ENCODE measurements around the gene SLC34A3. TPM values are rescaled to one million over a fixed set of nuclear protein-coding genes. Genes with fewer than 3 reads are reported as not detected.

The SLC34A3 gene
- total RNA-seq, 6 donors from 2014 or later = 0.10 to 0.17 TPM; not detected in 4

DNA sequence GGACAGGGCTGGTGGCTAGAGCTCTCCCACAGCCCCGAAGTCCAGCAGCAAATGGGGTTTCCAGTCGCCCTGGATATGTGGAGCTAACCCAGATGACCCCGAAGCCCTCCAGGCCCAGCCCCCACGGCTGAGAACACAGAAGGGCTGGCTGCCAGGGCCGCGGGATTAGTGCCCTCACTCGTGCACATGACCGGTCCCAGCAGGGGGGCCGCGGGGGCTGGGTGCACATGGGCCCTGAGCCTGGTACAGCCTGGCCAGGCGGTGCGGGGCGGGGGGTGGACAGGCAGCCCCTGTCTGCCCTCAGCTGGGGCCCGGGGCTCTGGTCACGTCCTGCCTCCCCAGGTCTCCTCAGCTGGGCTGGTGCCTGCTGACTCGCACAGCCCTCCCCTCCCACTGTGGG lies 36.3 kb upstream of the SLC34A3 start:
- no peak for TF ChIP-seq POLR2AphosphoS5 (IDR thresholded peaks at IDR 0.05)
- peak overlapping the region in 1 of 4 donors; percentile 18 for H3K27ac ChIP-seq
- no peak overlapping the region for H3K4me3 ChIP-seq
- no peaks in the 10 kb centered on the region for H3K27me3 ChIP-seq
- DNase-seq = peak in 1 of 2 donors; percentile 82
- WGBS, 2 donors = 74% methylated on average over 13 of the region's 16 CpGs; no CpG with 5 or more reads in 1 of the 2 donors
- H3K36me3 ChIP-seq = peaks cover 7 to 30% (median 17%) of the 10 kb centered on the region in 4 donors
- no peaks in the 10 kb centered on the region for H3K9me3 ChIP-seq
- H3K4me1 ChIP-seq = peaks cover 21 to 67% (median 55%) of the 10 kb centered on the region in 4 donors
- no peak for ATAC-seq (ENCODE audit: low FRiP score in 2 of 2)

DNA sequence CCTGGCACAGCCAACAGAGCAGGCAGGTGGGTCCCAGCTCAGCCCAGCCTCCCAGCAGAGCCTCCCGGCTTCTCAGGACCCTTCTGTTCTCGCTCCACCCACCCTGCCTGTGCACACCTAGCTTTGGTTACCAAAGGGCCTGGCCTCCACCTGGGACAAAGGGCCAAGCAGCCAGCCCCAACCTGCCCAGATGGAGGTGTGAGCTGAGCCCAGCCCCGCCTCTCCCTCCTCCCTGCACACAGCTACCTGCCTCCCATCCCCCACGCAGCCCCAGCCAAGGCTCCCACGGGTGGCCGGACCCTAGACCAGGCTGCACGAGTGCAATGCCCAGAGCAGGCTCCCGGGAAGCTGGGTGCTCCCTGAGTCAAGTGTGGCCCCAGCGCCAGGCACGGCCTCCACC lies 35.8 kb upstream of the SLC34A3 start:
- ATAC-seq (ENCODE audit: low FRiP score in 2 of 2) = no peak
- H3K27me3 ChIP-seq = no peaks in the 10 kb centered on the region
- TF ChIP-seq, protein P1, sequence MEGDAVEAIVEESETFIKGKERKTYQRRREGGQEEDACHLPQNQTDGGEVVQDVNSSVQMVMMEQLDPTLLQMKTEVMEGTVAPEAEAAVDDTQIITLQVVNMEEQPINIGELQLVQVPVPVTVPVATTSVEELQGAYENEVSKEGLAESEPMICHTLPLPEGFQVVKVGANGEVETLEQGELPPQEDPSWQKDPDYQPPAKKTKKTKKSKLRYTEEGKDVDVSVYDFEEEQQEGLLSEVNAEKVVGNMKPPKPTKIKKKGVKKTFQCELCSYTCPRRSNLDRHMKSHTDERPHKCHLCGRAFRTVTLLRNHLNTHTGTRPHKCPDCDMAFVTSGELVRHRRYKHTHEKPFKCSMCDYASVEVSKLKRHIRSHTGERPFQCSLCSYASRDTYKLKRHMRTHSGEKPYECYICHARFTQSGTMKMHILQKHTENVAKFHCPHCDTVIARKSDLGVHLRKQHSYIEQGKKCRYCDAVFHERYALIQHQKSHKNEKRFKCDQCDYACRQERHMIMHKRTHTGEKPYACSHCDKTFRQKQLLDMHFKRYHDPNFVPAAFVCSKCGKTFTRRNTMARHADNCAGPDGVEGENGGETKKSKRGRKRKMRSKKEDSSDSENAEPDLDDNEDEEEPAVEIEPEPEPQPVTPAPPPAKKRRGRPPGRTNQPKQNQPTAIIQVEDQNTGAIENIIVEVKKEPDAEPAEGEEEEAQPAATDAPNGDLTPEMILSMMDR (IDR thresholded peaks at IDR 0.05) = no peak
- TF ChIP-seq POLR2A (IDR thresholded peaks at IDR 0.05) (no peak), EP300 (IDR thresholded peaks at IDR 0.05) (no peak), POLR2AphosphoS5 (IDR thresholded peaks at IDR 0.05) (no peak)
- WGBS, 2 donors = 66 to 81% methylated on average over 8 to 10 of the region's 10 CpGs
- no peak for DNase-seq
- H3K4me1 ChIP-seq = peaks cover 20 to 67% (median 55%) of the 10 kb centered on the region in 4 donors
- H3K36me3 ChIP-seq = peaks cover 6 to 28% (median 14%) of the 10 kb centered on the region in 4 donors
- H3K4me3 ChIP-seq = no peak overlapping the region
- no peaks in the 10 kb centered on the region for H3K9me3 ChIP-seq
- peak overlapping the region in 1 of 4 donors; percentile 18 for H3K27ac ChIP-seq

DNA sequence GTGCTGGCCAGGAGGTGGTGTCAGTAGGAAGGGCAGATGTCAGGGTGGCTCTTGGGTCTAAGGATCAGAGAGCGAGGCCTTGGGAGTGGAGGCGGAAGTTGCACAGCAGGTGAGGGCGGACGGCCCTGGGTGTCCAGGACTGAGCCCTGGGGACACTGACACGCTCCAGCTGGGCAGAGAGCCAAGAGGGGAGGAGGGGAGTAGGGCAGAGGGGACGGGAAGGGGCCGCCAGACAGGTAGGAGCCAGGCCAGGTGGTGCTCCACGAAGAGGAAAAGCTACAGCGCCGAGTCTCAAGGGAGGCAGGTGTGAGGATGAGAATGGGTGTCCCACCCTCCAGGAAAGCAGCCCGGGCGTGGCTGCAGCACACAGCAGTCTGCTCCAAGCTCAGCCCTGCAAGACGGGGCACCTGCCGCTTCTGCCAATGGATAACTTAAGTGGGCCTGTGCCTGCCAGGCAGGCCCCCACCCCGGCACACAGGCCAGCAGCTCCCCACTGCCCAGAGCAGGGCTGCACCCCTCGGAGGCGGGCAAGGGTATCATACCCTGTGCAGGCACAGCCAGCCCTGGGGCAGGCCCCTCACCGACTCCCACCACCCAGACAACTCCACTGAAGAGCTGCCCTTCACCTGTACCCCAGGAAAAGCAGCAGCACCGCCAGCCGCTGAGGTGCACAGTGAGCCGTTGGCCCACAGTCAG lies 35.0 kb upstream of the SLC34A3 start:
- Histone ChIP-seq H3K4me3 (no peak overlapping the region), H3K27me3 (no peaks in the 10 kb centered on the region), H3K9me3 (no peaks in the 10 kb centered on the region), H3K4me1 (peaks cover 13 to 60% (median 48%) of the 10 kb centered on the region in 4 donors), H3K36me3 (peaks cover 3 to 20% (median 7%) of the 10 kb centered on the region in 4 donors), H3K27ac (peak overlapping the region in 1 of 4 donors; percentile 48)
- DNase-seq = peak in 1 of 2 donors; percentile 69
- ATAC-seq (ENCODE audit: low FRiP score in 2 of 2) = no peak
- no peak for TF ChIP-seq EP300 (IDR thresholded peaks at IDR 0.05)
- TF ChIP-seq POLR2AphosphoS5 (IDR thresholded peaks at IDR 0.05) = no peak
- no peak for TF ChIP-seq POLR2A (IDR thresholded peaks at IDR 0.05)
- 86 to 88% methylated on average over 12 to 17 of the region's 21 CpGs for WGBS, 2 donors

DNA sequence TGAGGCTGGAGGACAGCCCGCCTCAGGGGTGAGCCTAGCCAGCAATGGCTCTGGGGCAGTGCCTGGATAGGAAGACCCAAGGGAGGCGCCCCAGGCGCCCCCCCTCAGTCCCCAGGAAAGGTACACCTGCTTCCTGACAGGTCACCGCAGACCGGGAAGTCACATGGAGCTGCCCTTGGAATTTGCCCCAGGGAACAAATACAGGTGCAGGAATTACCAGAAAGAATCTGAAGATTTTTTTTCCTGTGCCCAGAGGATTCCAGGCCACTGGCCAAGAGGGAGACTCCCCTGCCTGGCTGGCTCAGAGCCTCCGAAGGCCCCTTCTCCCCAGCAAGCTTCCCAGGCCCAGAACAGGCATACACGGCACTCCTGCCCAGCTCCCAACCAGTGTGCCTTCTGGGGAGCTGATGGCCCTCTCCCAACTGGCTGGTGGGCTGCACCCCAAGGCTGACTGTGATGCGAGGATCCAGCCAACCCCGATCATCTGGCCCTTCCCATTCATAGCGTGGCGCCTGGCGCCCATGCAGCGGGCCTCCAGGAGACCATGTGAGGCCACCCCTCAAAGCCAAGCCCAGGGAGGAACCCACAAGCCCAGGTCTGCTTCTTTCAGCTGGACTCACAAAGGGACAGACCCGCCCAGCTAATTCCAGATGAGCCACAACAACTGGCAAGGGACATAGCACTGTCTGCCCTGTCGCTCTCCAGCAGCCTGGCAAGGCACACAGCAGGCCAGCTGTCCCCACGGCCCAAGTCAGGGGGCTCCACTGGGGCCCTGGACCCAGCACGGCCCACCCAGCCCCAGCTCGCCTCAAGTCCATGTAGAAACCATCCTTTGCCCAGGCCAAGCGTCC lies 32.4 kb upstream of the SLC34A3 start:
- DNase-seq (peak; percentile 79 to 83), ATAC-seq (ENCODE audit: low FRiP score in 2 of 2) (peak in 1 of 2 donors; percentile 54)
- WGBS, 2 donors = 73 to 74% methylated on average over 3 to 18 of the region's 19 CpGs

DNA sequence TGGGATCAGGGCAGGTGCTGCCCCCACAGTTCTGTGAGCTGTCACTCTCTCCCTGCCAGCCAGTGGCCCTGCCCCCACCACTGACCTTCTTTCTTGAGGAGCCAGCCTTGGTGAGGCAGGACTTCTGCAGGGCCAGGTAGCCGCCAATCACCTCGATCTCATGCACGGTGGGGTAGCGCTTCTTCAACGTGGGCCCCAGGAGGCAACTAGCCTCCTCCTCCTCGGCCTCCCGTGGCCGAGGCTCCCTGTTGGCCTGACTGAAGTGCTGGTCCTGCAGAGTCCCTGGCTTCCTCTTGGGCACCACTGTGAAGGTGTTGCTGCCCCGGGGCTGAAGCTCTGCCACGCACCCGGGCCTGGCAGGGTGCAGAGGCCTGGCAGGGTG lies 31.8 kb upstream of the SLC34A3 start:
- Histone ChIP-seq H3K4me1 (peaks cover 24 to 88% (median 66%) of the 10 kb centered on the region in 4 donors), H3K36me3 (peaks cover 0 to 1% (median 0%) of the 10 kb centered on the region in 4 donors), H3K9me3 (no peaks in the 10 kb centered on the region), H3K4me3 (peak overlapping the region in 3 of 4 donors; percentile 75 to 94 (median 76)), H3K27me3 (no peaks in the 10 kb centered on the region), H3K27ac (peak overlapping the region; percentile 58 to 86 (median 79))
- DNase-seq = peak in 1 of 2 donors; percentile 61
- no peak for ATAC-seq (ENCODE audit: low FRiP score in 2 of 2)
- no peak for TF ChIP-seq POLR2AphosphoS5 (IDR thresholded peaks at IDR 0.05)
- TF ChIP-seq POLR2A (IDR thresholded peaks at IDR 0.05) = no peak
- TF ChIP-seq, protein P1 (IDR thresholded peaks at IDR 0.05) = no peak
- TF ChIP-seq EP300 (IDR thresholded peaks at IDR 0.05) = no peak
- WGBS, 2 donors = 80 to 82% methylated on average over 8 to 11 of the region's 11 CpGs

More for the DNA sequence above, 32.4 kb upstream of the SLC34A3 start:
- peak in 1 of 4 donors; percentile 60 for TF ChIP-seq EP300 (IDR thresholded peaks at IDR 0.05)
- TF ChIP-seq, protein P1 (IDR thresholded peaks at IDR 0.05) = no peak
- peak in 1 of 4 donors; percentile 15 for TF ChIP-seq POLR2A (IDR thresholded peaks at IDR 0.05)
- TF ChIP-seq POLR2AphosphoS5 (IDR thresholded peaks at IDR 0.05) = peak; percentile 25 to 39
- peaks cover 21 to 82% (median 60%) of the 10 kb centered on the region in 4 donors for H3K4me1 ChIP-seq
- no peaks in the 10 kb centered on the region for H3K9me3 ChIP-seq
- H3K36me3 ChIP-seq = no peaks in the 10 kb centered on the region
- no peaks in the 10 kb centered on the region for H3K27me3 ChIP-seq
- peak overlapping the region; percentile 74 to 86 (median 80) for H3K27ac ChIP-seq
- H3K4me3 ChIP-seq = peak overlapping the region in 3 of 4 donors; percentile 75 to 94 (median 76)
